ENCODE measurements around the gene ZDHHC14.
"Not testable (repeated sequence)": the region's sequence is repeated elsewhere in the genome, so short reads cannot be mapped to it uniquely, and the experiment has no call there.

ZDHHC14 gene

DNA sequence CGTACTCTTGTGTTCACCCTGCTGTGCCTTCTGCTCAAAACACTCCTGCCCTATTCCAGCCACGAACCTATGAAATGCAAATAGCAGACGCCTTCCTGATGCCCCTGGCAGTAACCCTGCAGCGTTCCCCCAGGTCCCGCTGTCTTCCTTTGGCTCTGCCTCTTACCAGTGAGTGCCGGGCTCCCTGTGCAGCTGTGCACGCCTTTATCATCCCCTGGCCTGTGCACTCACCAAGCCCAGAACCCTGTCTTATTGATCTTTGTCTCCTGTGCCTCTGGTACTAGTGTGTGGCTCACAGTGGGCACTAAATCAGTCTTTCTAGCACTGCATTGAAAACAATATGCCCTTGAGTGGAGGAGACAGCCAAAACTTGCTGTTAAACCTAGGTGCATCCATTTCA lies 19.7 kb downstream of the ZDHHC14 start:
- TF ChIP-seq CTCF (IDR thresholded peaks at IDR 0.05; ENCODE audit: extremely low read depth, missing control alignments), result no peak
- no peak for DNase-seq (ENCODE audit: low spot score)

GRCh38 chr6:157401734-157402338 lies 20.8 kb downstream of the ZDHHC14 start:
- no peak for TF ChIP-seq CTCF (IDR thresholded peaks at IDR 0.05; ENCODE audit: extremely low read depth, missing control alignments)
- no peak for DNase-seq (ENCODE audit: low spot score)

DNA sequence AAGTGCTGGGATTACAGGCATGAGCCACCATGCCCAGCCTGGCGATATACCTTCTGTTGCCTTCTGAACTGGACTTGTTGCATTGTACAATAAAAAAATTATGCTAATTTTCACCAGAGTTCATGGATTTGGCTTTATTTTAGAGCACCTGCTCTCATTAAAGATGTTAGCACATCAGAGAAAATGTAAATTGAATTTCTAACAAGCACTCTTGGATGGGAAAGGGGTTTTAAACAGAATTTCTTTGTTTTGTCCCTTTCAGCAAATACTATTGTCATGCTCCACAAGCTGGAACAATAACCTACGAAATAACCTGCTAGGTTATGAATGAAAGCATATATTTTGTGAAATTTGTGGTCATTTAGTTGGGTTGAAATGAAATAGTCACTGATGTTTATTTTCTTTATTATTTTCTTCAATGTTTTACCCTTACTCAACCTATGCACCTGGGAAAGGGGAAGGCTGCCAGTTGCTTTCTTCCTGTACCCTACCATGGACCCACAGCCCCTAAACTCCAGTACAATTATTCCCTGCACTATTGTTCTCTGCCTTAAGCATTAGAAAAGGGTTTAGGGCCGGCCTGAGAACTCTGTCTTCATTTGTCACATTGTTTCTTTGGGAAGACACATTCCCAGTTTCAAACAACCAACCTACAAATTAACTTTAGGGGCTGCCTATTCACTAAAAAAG lies 22.2 kb downstream of the ZDHHC14 start:
- no peak for TF ChIP-seq CTCF (IDR thresholded peaks at IDR 0.05; ENCODE audit: extremely low read depth, missing control alignments)

GRCh38 chr6:157403686-157404051 lies 22.7 kb downstream of the ZDHHC14 start:
- no peak for DNase-seq (ENCODE audit: low spot score)
- no peak for TF ChIP-seq CTCF (IDR thresholded peaks at IDR 0.05; ENCODE audit: extremely low read depth, missing control alignments)

More for the DNA sequence above, 22.2 kb downstream of the ZDHHC14 start:
- DNase-seq (ENCODE audit: low spot score), result no peak

GRCh38 chr6:157405986-157406385 lies 25.0 kb downstream of the ZDHHC14 start:
- TF ChIP-seq CTCF (IDR thresholded peaks at IDR 0.05; ENCODE audit: extremely low read depth, missing control alignments), result no peak
- no peak for DNase-seq (ENCODE audit: low spot score)

DNA sequence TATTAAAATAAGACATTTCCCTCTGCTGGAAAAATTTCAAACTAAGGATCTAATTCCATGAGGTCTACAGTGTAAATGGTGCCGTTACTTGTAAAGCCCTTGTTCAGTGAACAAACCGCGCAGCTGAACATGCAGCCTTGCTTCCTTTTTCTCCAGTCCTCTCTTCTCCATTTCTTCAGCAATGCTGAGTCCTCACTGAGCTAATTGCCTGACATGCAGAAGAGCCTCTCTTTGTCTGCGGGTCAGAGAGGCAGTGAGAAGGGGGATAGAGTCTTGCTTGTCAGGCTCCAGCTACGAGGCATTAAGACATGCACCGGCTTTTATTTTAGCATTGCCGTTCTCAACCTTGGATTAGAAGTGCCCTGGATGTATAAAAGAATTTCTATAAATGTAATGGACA lies 25.7 kb downstream of the ZDHHC14 start:
- DNase-seq (ENCODE audit: low spot score), result no peak
- no peak for TF ChIP-seq CTCF (IDR thresholded peaks at IDR 0.05; ENCODE audit: extremely low read depth, missing control alignments)

GRCh38 chr6:157407646-157408045 lies 26.7 kb downstream of the ZDHHC14 start:
- DNase-seq (ENCODE audit: low spot score), result no peak
- TF ChIP-seq CTCF (IDR thresholded peaks at IDR 0.05; ENCODE audit: extremely low read depth, missing control alignments), result no peak

DNA sequence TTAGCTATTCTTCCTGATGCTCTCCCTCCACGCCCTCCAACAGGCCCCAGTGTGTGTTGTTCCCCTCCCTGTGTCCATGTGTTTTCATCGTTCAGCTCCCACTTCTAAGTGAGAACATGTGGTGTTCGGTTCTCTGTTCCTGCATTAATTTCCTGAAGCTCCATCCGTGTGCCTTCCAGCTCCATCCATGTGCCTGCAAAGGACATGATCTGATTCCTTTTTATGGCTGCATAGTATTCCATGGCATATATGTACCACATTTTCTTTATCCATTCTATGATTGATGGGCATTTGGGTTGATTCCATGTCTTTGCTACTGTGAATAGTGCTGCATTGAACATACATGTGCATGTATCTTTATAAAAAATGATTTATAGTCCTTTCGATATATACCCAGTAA lies 27.4 kb downstream of the ZDHHC14 start:
- DNase-seq (ENCODE audit: low spot score), result not testable (repeated sequence)
